ENCODE results near the gene RTF1.

RTF1 gene

DNA sequence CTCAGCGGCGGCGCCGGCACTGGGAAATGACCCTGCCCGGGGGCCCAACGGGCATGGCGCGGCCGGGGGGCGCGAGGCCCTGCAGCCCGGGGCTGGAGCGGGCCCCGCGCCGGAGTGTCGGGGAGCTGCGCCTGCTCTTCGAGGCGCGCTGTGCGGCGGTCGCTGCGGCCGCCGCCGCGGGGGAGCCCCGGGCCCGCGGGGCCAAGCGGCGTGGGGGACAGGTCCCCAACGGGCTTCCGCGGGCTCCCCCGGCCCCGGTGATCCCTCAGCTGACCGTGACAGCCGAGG is 77.0 kb downstream of the RTF1 start (continued):
- TF ChIP-seq, protein P1, sequence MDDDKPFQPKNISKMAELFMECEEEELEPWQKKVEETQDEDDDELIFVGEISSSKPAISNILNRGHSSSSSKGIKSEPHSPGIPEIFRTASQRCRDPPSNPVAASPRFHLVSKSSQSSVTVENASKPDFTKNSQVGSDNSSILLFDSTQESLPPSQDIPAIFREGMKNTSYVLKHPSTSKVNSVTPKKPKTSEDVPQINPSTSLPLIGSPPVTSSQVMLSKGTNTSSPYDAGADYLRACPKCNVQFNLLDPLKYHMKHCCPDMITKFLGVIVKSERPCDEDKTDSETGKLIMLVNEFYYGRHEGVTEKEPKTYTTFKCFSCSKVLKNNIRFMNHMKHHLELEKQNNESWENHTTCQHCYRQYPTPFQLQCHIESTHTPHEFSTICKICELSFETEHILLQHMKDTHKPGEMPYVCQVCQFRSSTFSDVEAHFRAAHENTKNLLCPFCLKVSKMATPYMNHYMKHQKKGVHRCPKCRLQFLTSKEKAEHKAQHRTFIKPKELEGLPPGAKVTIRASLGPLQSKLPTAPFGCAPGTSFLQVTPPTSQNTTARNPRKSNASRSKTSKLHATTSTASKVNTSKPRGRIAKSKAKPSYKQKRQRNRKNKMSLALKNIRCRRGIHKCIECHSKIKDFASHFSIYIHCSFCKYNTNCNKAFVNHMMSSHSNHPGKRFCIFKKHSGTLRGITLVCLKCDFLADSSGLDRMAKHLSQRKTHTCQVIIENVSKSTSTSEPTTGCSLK (tag by site-specific recombination; IDR thresholded peaks at IDR 0.05), result no peak
- TF ChIP-seq ZNF596 (tag by site-specific recombination; IDR thresholded peaks at IDR 0.05), result no peak
- no peak for TF ChIP-seq ZNF341 (tag by site-specific recombination; IDR thresholded peaks at IDR 0.05; ENCODE audit: low read depth)
- no peak for TF ChIP-seq ZNF624 (tag by site-specific recombination; IDR thresholded peaks at IDR 0.05)
- no peak for TF ChIP-seq ZNF140 (tag by site-specific recombination; IDR thresholded peaks at IDR 0.05)

DNA sequence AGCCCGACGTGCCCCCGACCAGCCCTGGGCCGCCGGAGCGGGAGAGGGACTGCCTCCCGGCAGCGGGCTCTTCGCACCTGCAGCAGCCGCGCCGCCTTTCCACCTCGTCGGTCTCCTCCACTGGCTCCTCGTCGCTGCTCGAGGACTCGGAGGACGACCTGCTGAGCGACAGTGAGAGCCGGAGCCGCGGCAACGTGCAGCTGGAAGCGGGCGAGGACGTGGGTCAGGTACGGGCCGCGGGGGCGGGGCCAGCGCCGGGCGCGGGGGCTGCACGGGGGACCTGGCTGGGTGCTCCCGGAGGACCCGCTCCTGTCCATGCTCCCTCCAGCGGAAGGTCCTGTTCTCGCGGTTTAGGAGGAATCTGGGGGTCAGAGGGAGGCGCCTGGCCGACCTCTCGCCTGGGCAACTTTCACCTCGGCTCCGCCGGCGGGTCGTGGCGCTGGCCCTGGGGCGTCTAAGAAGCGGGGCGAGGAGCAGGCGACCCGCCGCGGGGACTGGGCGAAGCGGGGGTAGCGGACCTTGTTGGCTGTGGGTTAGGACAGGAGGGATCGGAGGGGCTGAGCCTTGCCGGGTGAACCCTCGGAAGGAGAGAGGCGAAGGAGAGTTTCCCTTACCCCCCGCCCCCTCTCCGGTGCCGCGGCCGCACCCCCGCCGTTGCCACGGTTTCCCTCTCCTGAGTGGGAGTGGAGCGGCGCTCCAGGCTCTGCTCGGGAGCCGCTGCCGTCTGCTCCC is 77.5 kb downstream of the RTF1 start:
- CTCF ChIA-PET, result interaction anchor here (0.7 to 1.5 kb wide), 2 partner anchors 49 to 64 kb away, joined by 4 to 5 read pairs; no protein-coding TSS in a partner anchor
- POLR2A ChIA-PET, result no interaction called here

More for the DNA sequence above, 77.5 kb downstream of the RTF1 start:
- H3K36me3 ChIP-seq (ENCODE audit: control insufficient read depth in 2 of 2, insufficient read depth in 1 of 2, low read length in 2 of 2), result no peaks in the 10 kb centered on the region
- H3K4me1 ChIP-seq (ENCODE audit: control insufficient read depth, insufficient read depth, low read length), result no peaks in the 10 kb centered on the region
- TF ChIP-seq KLF9 (tag by site-specific recombination; IDR thresholded peaks at IDR 0.05; ENCODE audit: low read depth), result 0 out of 2 replicates have a peak, but pooled peaks have one; percentile 15
- TF ChIP-seq ZBTB8A (tag by site-specific recombination; IDR thresholded peaks at IDR 0.05), result no peak; the same call in 1 of the 2 replicates
- TF ChIP-seq, protein P2, sequence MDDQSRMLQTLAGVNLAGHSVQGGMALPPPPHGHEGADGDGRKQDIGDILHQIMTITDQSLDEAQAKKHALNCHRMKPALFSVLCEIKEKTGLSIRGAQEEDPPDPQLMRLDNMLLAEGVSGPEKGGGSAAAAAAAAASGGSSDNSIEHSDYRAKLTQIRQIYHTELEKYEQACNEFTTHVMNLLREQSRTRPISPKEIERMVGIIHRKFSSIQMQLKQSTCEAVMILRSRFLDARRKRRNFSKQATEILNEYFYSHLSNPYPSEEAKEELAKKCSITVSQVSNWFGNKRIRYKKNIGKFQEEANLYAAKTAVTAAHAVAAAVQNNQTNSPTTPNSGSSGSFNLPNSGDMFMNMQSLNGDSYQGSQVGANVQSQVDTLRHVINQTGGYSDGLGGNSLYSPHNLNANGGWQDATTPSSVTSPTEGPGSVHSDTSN (CRISPR knock-in tag; IDR thresholded peaks at IDR 0.05), result no peak
- TF ChIP-seq GLIS1 (tag by site-specific recombination; IDR thresholded peaks at IDR 0.05), result peak; percentile 9; the same call in 1 of the 2 replicates
- TF ChIP-seq, protein P3, sequence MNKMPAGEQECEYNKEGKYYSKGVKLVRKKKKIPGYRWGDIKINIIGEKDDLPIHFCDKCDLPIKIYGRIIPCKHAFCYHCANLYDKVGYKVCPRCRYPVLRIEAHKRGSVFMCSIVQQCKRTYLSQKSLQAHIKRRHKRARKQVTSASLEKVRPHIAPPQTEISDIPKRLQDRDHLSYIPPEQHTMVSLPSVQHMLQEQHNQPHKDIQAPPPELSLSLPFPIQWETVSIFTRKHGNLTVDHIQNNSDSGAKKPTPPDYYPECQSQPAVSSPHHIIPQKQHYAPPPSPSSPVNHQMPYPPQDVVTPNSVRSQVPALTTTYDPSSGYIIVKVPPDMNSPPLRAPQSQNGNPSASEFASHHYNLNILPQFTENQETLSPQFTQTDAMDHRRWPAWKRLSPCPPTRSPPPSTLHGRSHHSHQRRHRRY (tag by site-specific recombination; IDR thresholded peaks at IDR 0.05), result no peak
- TF ChIP-seq, protein P4, sequence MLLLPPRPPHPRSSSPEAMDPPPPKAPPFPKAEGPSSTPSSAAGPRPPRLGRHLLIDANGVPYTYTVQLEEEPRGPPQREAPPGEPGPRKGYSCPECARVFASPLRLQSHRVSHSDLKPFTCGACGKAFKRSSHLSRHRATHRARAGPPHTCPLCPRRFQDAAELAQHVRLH (tag by site-specific recombination; IDR thresholded peaks at IDR 0.05), result no peak
- TF ChIP-seq ZSCAN16 (tag by site-specific recombination; IDR thresholded peaks at IDR 0.05), result no peak
- TF ChIP-seq KLF8 (tag by site-specific recombination; IDR thresholded peaks at IDR 0.05), result peak; percentile 27; the same call in 1 of the 2 replicates
- no peak for TF ChIP-seq ZNF664 (tag by site-specific recombination; IDR thresholded peaks at IDR 0.05)
- 0 out of 2 replicates have a peak, but pooled peaks have one; percentile 15 for TF ChIP-seq ZIC2 (tag by site-specific recombination; IDR thresholded peaks at IDR 0.05)
- TF ChIP-seq ZNF202 (tag by site-specific recombination; IDR thresholded peaks at IDR 0.05; ENCODE audit: borderline replicate concordance), result no peak
- 0 out of 2 replicates have a peak, but pooled peaks have one; percentile 11 for TF ChIP-seq ZBTB17 (tag by site-specific recombination; IDR thresholded peaks at IDR 0.05)
- TF ChIP-seq GLI4 (tag by site-specific recombination; IDR thresholded peaks at IDR 0.05), result no peak
- TF ChIP-seq, protein P5, sequence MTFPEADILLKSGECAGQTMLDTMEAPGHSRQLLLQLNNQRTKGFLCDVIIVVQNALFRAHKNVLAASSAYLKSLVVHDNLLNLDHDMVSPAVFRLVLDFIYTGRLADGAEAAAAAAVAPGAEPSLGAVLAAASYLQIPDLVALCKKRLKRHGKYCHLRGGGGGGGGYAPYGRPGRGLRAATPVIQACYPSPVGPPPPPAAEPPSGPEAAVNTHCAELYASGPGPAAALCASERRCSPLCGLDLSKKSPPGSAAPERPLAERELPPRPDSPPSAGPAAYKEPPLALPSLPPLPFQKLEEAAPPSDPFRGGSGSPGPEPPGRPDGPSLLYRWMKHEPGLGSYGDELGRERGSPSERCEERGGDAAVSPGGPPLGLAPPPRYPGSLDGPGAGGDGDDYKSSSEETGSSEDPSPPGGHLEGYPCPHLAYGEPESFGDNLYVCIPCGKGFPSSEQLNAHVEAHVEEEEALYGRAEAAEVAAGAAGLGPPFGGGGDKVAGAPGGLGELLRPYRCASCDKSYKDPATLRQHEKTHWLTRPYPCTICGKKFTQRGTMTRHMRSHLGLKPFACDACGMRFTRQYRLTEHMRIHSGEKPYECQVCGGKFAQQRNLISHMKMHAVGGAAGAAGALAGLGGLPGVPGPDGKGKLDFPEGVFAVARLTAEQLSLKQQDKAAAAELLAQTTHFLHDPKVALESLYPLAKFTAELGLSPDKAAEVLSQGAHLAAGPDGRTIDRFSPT (tag by site-specific recombination; IDR thresholded peaks at IDR 0.05), result no peak
- TF ChIP-seq ZNF433 (tag by site-specific recombination; IDR thresholded peaks at IDR 0.05; ENCODE audit: low read depth), result no peak
- no peak for TF ChIP-seq KLF16 (tag by site-specific recombination; IDR thresholded peaks at IDR 0.05)
- TF ChIP-seq, protein P6, sequence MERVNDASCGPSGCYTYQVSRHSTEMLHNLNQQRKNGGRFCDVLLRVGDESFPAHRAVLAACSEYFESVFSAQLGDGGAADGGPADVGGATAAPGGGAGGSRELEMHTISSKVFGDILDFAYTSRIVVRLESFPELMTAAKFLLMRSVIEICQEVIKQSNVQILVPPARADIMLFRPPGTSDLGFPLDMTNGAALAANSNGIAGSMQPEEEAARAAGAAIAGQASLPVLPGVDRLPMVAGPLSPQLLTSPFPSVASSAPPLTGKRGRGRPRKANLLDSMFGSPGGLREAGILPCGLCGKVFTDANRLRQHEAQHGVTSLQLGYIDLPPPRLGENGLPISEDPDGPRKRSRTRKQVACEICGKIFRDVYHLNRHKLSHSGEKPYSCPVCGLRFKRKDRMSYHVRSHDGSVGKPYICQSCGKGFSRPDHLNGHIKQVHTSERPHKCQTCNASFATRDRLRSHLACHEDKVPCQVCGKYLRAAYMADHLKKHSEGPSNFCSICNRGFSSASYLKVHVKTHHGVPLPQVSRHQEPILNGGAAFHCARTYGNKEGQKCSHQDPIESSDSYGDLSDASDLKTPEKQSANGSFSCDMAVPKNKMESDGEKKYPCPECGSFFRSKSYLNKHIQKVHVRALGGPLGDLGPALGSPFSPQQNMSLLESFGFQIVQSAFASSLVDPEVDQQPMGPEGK (tag by site-specific recombination; IDR thresholded peaks at IDR 0.05), result peak; percentile 26; the same call in 1 of the 2 replicates
- no peak for TF ChIP-seq ZNF169 (tag by site-specific recombination; IDR thresholded peaks at IDR 0.05)
- no peaks in the 10 kb centered on the region for H3K9me3 ChIP-seq (ENCODE audit: control insufficient read depth, insufficient read depth, low read depth, low read length)
- peak overlapping the region; percentile 57; the same call in 1 of the 2 replicates for H3K27ac ChIP-seq (ENCODE audit: extremely low read depth, low read depth, low read length)
- H3K4me3 ChIP-seq (ENCODE audit: low read depth, low read length), result peak overlapping the region; percentile 30

All from HEK293 (cell line).